ENCODE results near the gene S100A6. TPM values are rescaled to one million over a fixed set of nuclear protein-coding genes. Genes with fewer than 3 reads are reported as not detected.

The S100A6 gene
- total RNA-seq, 4 donors from 2014 or later, result 538 to 1,309 (median 968) TPM

- no peak for TF ChIP-seq CTCF (IDR thresholded peaks at IDR 0.05; ENCODE audit: low read depth)
These were observed 4.9 kb upstream of the S100A6 start, which contains the start of gene S100A5 for GRCh38 chr1:153540394-153541361. Gene S100A5, minus strand, starts transcription at chr1:153540934. Its CDS starts 743 bp downstream, at chr1:153540191.

GRCh38 chr1:153539395-153540093 lies 3.8 kb upstream of the S100A6 start:
- TF ChIP-seq CTCF (IDR thresholded peaks at IDR 0.05; ENCODE audit: low read depth), result no peak

- TF ChIP-seq CTCF (IDR thresholded peaks at IDR 0.05; ENCODE audit: low read depth), result no peak
These were observed 2.6 kb upstream of the S100A6 start for GRCh38 chr1:153538315-153538821.

GRCh38 chr1:153537376-153537730 lies 1.6 kb upstream of the S100A6 start:
- TF ChIP-seq CTCF (IDR thresholded peaks at IDR 0.05; ENCODE audit: low read depth), result no peak

GRCh38 chr1:153536671-153537375 lies 1.0 kb upstream of the S100A6 start:
- TF ChIP-seq CTCF (IDR thresholded peaks at IDR 0.05; ENCODE audit: low read depth), result no peak

GRCh38 chr1:153536012-153536670 lies 350 bp upstream of the S100A6 start:
- no peak for TF ChIP-seq CTCF (IDR thresholded peaks at IDR 0.05; ENCODE audit: low read depth)
